ENCODE results near the gene PDE4D. TPM values are rescaled to one million over a fixed set of nuclear protein-coding genes. Genes with fewer than 3 reads are reported as not detected.

PDE4D gene
- total and polyA plus RNA-seq, 2 donors (not counting 3 experiments of a cell fraction or from before 2014, with no cell fraction given): 34.5 to 51.2 TPM

DNA sequence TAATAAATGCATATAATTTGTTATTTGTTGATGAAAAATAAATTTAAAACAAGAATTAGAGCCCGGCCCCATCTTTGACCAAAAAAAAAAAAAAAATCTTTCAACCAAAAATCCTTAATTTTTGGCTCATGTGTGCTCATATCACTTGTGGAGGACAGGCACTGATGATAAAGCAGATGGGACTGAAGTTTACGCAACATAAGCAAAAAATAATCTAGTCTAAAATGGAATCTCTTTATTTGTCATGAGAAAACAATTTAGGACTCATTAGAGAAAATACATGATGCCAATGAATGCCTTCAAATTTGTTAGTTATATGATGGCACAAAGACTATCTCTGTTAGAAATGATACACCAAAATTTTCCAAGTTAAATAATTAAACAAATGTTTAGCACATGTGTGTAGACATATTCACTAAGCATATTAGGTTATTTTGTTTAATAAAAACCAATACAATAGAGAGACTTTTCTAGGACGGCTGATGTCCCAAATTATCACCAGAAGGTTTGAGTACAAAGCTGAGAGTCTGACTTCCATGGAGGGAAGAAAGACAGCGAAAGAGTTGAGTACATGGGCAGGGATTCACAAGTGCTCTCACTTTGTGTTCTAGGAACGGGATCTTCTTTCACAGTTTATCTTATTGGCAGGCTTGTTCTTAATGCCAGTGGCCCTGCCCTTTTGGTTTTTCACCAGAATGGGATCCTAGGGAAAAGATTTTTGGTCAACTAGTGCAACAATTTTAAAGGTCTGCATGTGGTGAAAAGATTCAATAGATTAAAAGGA, 689.2 kb downstream of the PDE4D start:
- DNase-seq (ENCODE audit: low read depth, low spot score) (no peak), FAIRE-seq (no peak)
- no peaks in the 10 kb centered on the region for H4K20me1 ChIP-seq (replicated peaks; ENCODE audit: control insufficient read depth, extremely low read depth, insufficient read depth, low read length)
- no peaks in the 10 kb centered on the region for H3K27me3 ChIP-seq (ENCODE audit: control insufficient read depth in 2 of 2, insufficient read depth in 2 of 2, low read length in 2 of 2)
- peaks cover 14% of the 10 kb centered on the region for H3K4me1 ChIP-seq (ENCODE audit: control insufficient read depth, extremely low read depth, insufficient read depth, low read length)
- ChIA-PET CTCF (no interaction called here), POLR2A (no interaction called here)
- no peaks in the 10 kb centered on the region for H3K79me2 ChIP-seq (ENCODE audit: control insufficient read depth, insufficient read depth, low read length)
- no TSS peak for BruUV-seq (replicated peaks)
- no peak overlapping the region for H3K4me3 ChIP-seq (replicated peaks in 1 of 3; ENCODE audit: insufficient read depth in 1 of 3, low read depth in 1 of 3, low read length in 3 of 3)
- H3K27ac ChIP-seq (ENCODE audit: insufficient read depth, low read depth, low read length): no peak overlapping the region
- no peaks in the 10 kb centered on the region for H3K9me1 ChIP-seq (replicated peaks; ENCODE audit: control insufficient read depth, extremely low read depth, insufficient read depth, low read length)
- H2AFZ ChIP-seq (ENCODE audit: low read depth, low read length): no peak overlapping the region
- H3K9ac ChIP-seq (replicated peaks; ENCODE audit: extremely low read depth, insufficient read depth, low read length): no peak overlapping the region
- TF ChIP-seq POLR2AphosphoS5 (IDR thresholded peaks at IDR 0.05; ENCODE audit: insufficient read depth, low read depth, low read length) (no peak), GATA2 (IDR thresholded peaks at IDR 0.05; ENCODE audit: insufficient read depth, insufficient read length, low read depth, low read length) (no peak), POLR2A (IDR thresholded peaks at IDR 0.05; ENCODE audit: low read depth, low read length) (no peak), JUN (IDR thresholded peaks at IDR 0.05; ENCODE audit: borderline replicate concordance, insufficient read depth, insufficient read length, low read depth) (no peak), FOS (IDR thresholded peaks at IDR 0.05; ENCODE audit: borderline replicate concordance, insufficient read depth, low read length) (no peak), CTCF (IDR thresholded peaks at IDR 0.05; ENCODE audit: extremely low read depth in 1 of 2, insufficient read depth in 1 of 2, low read depth in 1 of 2, low read length in 2 of 2) (no peak), EZH2 (IDR thresholded peaks at IDR 0.05; ENCODE audit: borderline replicate concordance, low read depth, low read length, severe bottlenecking) (no peak), MYC (IDR thresholded peaks at IDR 0.05; ENCODE audit: low read depth, low read length) (no peak)
- TF ChIP-seq, protein P1, sequence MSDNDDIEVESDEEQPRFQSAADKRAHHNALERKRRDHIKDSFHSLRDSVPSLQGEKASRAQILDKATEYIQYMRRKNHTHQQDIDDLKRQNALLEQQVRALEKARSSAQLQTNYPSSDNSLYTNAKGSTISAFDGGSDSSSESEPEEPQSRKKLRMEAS (IDR thresholded peaks at IDR 0.05; ENCODE audit: insufficient read depth, insufficient read length): no peak
- no peaks in the 10 kb centered on the region for H3K9me3 ChIP-seq (replicated peaks; ENCODE audit: control insufficient read depth, insufficient read depth, low read length)
- intact Hi-C loops (cut with micrococcal nuclease) (no loop called here), dilution Hi-C loops (cut with MboI; ENCODE audit: extremely low pct_ligation_motif_present, low sequenced_read_pairs) (no loop called here)
- no peaks in the 10 kb centered on the region for H3K36me3 ChIP-seq (ENCODE audit: control insufficient read depth in 2 of 2, extremely low read depth in 1 of 2, insufficient read depth in 2 of 2, low read length in 2 of 2)
- no peak overlapping the region for H3K4me2 ChIP-seq (ENCODE audit: insufficient read depth, low read length)

Measured in endothelial cell of umbilical vein (primary cell).